ENCODE results near the gene ZDHHC5.
"Not testable (repeated sequence)": the region's sequence is repeated elsewhere in the genome, so short reads cannot be mapped to it uniquely, and the experiment has no call there.

Gene ZDHHC5

GRCh38 chr11:57647960-57648800, 19.7 kb upstream of the ZDHHC5 start:
- Mint-ChIP-seq H3K27me3 (peaks cover 66% of the 10 kb centered on the region), H3K4me1 (peaks cover 63% of the 10 kb centered on the region), H3K36me3 (no peaks in the 10 kb centered on the region), H3K27ac (no peak overlapping the region), H3K9me3 (no peaks in the 10 kb centered on the region), H3K4me3 (peak overlapping the region; percentile 69)
- peak; percentile 24 for DNase-seq
- CTCF ChIA-PET: interaction anchor here (0.7 to 2.5 kb wide), 7 partner anchors 9 to 191 kb away, joined by 3 to 8 read pairs (median 5); no protein-coding TSS in a partner anchor

- DNase-seq: peak; percentile 22
- Mint-ChIP-seq H3K27ac (no peak overlapping the region), H3K4me1 (peaks cover 65% of the 10 kb centered on the region), H3K9me3 (no peaks in the 10 kb centered on the region), H3K27me3 (peaks cover 61% of the 10 kb centered on the region), H3K36me3 (no peaks in the 10 kb centered on the region), H3K4me3 (peak overlapping the region; percentile 69)
- CTCF ChIA-PET: interaction anchor here (0.7 to 2.5 kb wide), 8 partner anchors 10 to 192 kb away, joined by 3 to 8 read pairs (median 4); no protein-coding TSS in a partner anchor
Measured at GRCh38 chr11:57648801-57649735, 18.8 kb upstream of the ZDHHC5 start.

DNA sequence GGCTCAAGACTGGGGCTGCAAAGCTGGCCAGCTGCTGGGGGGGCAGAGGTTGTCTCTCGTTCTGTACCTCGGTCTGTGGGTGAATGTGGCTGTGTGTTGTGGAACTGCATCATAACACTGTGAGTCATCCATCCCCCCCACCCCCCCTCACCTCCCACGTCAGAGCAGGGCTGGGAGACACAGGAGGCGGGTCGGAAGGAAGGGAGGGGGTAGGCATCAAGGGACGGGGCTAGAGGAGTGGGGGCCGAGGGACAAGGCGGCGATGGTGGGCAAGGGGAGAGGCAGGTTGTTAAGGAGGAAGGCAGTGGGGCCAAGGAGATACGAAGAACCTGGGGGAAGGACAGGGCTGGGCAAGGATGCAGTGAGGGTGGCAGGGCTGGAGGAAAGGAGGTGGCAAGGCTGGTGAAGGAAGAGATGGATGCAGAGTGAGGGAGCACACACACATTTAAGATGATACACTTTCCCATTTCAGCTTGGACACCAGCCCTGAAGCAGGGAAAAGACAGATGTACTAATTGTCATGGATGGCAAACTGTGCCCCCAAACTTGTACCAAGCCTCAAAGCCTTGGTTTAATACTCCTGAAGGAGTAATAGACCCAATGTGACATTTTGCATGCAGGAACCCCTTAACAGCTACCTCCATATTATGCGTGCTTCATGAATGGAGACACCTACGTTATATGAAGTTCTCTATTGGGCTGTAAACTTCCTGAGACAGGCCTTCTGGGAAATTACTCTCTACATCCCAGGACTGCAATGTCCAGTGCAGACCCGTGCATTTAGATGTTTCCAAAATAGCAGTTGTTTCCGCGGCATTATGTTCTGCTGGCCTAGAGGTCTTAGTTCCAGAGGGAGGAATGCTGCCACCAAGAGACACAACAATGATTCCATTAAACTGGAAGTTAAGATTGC, 17.8 kb upstream of the ZDHHC5 start, which contains the start of gene YPEL4:
Gene YPEL4, minus strand, starts transcription at position 87 of the 913 bp plus-strand sequence. CDS start 2,805 bp downstream, outside the sequence.
- Mint-ChIP-seq H3K9me3 (no peaks in the 10 kb centered on the region), H3K4me1 (peaks cover 68% of the 10 kb centered on the region), H3K4me3 (peak within 1 kb of the TSS; percentile 69), H3K36me3 (no peaks in the 10 kb centered on the region), H3K27ac (peak within 1 kb of the TSS; percentile 47), H3K27me3 (peaks cover 55% of the 10 kb centered on the region)
- peak; percentile 77 for DNase-seq
- CTCF ChIA-PET: interaction anchor here (1.4 kb wide), 1 partner anchor 193 kb away, joined by 4 read pairs; no protein-coding TSS in a partner anchor

DNA sequence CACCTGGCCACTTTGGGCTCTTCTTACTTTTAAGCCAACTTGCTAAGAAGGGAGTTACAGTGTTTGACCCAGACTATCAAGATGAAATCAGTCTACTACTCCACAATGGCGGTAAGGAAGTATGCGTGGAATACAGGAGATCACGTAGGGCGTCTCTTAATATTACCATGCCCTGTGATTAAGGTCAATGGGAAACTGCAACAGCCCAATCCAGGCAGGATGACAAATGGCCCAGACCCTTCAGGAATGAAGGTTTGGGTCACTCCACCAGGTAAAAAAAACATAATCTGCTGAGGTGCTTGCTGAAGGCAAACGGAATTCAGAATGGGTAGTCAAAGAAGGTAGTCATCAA, 17.2 kb upstream of the ZDHHC5 start:
- CTCF ChIA-PET: no interaction called here
- Mint-ChIP-seq H3K27ac (peak overlapping the region; percentile 17), H3K4me1 (peaks cover 67% of the 10 kb centered on the region), H3K4me3 (no peak overlapping the region), H3K9me3 (no peaks in the 10 kb centered on the region), H3K27me3 (peaks cover 48% of the 10 kb centered on the region), H3K36me3 (no peaks in the 10 kb centered on the region)
- DNase-seq: no peak

DNA sequence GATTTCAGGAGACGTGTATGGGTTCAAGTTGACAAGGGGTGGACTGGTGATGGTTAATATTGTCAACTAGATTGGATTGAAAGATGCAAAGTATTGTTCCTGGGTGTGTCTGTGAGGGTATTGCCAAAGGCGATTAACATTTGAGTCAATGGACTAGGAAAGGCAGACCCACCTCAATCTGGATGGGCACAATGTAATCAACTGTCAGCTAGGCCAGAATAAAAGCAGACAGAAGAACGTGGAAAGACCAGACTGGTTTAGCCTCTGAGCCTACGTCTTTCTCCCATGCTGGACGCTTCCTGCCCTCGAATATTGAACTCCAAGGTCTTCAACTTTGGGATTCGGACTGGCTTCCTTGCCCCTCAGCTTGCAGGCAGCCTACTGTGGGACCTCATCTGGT, 16.5 kb upstream of the ZDHHC5 start:
- H3K36me3 Mint-ChIP-seq: no peaks in the 10 kb centered on the region
- CTCF ChIA-PET: interaction anchor here (1.5 to 1.7 kb wide), 2 partner anchors 10 to 149 kb away, joined by 3 to 6 read pairs; no protein-coding TSS in a partner anchor
- no peaks in the 10 kb centered on the region for H3K9me3 Mint-ChIP-seq
- H3K27ac Mint-ChIP-seq: no peak overlapping the region
- no peak overlapping the region for H3K4me3 Mint-ChIP-seq
- DNase-seq: no peak
- H3K4me1 Mint-ChIP-seq: peaks cover 65% of the 10 kb centered on the region
- H3K27me3 Mint-ChIP-seq: peaks cover 41% of the 10 kb centered on the region

DNA sequence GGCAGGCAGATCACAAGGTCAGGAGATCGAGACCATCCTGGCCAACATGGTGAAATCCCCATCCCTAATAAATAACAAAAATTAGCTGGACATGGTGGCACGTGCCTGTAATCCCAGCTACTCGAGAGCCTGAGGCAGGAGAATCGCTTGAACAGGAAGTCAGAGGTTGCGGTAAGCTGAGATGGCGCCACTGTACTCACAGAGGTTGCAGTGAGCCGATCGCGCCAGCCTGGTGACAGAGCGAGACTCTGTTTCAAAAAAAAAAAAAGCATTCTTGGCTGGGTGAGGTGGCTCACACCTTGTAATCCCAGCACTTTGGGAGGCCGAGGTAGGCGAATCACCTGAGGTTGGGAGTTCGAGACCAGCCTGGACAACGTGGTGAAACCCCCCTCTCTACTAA, 15.7 kb upstream of the ZDHHC5 start:
- peaks cover 65% of the 10 kb centered on the region for H3K4me1 Mint-ChIP-seq
- not testable (repeated sequence) for H3K9me3 Mint-ChIP-seq, H3K36me3 Mint-ChIP-seq
- H3K27me3 Mint-ChIP-seq: peaks cover 33% of the 10 kb centered on the region
- peak overlapping the region; percentile 35 for H3K4me3 Mint-ChIP-seq
- peak; percentile 54 for DNase-seq
- CTCF ChIA-PET: interaction anchor here (0.8 to 1.7 kb wide), 3 partner anchors 11 to 148 kb away, joined by 3 to 6 read pairs (median 3); no protein-coding TSS in a partner anchor
- peak overlapping the region; percentile 82 for H3K27ac Mint-ChIP-seq

- Mint-ChIP-seq H3K4me3 (peak overlapping the region; percentile 35), H3K9me3 (no peaks in the 10 kb centered on the region), H3K36me3 (peaks cover 2% of the 10 kb centered on the region), H3K27me3 (peaks cover 29% of the 10 kb centered on the region), H3K4me1 (peaks cover 67% of the 10 kb centered on the region), H3K27ac (peak overlapping the region; percentile 82)
- CTCF ChIA-PET: interaction anchor here (0.8 to 1.7 kb wide), 3 partner anchors 12 to 148 kb away, joined by 3 to 6 read pairs (median 3); no protein-coding TSS in a partner anchor
- no peak for DNase-seq
Measured at GRCh38 chr11:57652662-57653061, 15.3 kb upstream of the ZDHHC5 start.

- H3K27ac Mint-ChIP-seq: peak overlapping the region; percentile 82
- no peak overlapping the region for H3K4me3 Mint-ChIP-seq
- CTCF ChIA-PET: interaction anchor here (1.4 to 1.7 kb wide), 2 partner anchors 8 to 12 kb away, joined by 3 to 6 read pairs; no protein-coding TSS in a partner anchor
- DNase-seq: no peak
- peaks cover 66% of the 10 kb centered on the region for H3K4me1 Mint-ChIP-seq
- H3K36me3 Mint-ChIP-seq: peaks cover 5% of the 10 kb centered on the region
- no peaks in the 10 kb centered on the region for H3K9me3 Mint-ChIP-seq
- H3K27me3 Mint-ChIP-seq: peaks cover 24% of the 10 kb centered on the region
Measured at GRCh38 chr11:57653163-57653562, 14.8 kb upstream of the ZDHHC5 start.

DNA sequence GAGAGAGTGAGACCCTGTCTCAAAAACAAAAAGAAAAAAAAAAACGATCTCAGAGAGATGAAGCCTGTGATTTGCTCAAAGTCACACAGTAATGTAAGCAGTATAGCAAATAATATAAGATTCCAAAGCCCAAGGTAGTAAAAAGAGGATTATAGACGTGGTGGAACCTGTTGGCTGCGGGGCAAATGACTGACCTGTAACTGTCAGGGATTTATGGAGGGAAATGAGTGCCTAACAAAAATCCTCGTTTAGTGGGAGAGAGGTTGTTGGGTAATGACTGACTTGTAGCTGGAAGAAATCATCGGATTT, 11.1 kb upstream of the ZDHHC5 start:
- H3K4me1 Mint-ChIP-seq: peaks cover 53% of the 10 kb centered on the region
- peak overlapping the region; percentile 93 for H3K4me3 Mint-ChIP-seq
- peak overlapping the region; percentile 89 for H3K27ac Mint-ChIP-seq
- DNase-seq: no peak
- no peaks in the 10 kb centered on the region for H3K27me3 Mint-ChIP-seq
- H3K36me3 Mint-ChIP-seq: peaks cover 27% of the 10 kb centered on the region
- CTCF ChIA-PET: interaction anchor here (0.6 to 2.3 kb wide), 4 partner anchors 12 to 130 kb away, joined by 3 to 6 read pairs (median 4); partner anchors contain the start of gene UBE2L6
- no peaks in the 10 kb centered on the region for H3K9me3 Mint-ChIP-seq

DNA sequence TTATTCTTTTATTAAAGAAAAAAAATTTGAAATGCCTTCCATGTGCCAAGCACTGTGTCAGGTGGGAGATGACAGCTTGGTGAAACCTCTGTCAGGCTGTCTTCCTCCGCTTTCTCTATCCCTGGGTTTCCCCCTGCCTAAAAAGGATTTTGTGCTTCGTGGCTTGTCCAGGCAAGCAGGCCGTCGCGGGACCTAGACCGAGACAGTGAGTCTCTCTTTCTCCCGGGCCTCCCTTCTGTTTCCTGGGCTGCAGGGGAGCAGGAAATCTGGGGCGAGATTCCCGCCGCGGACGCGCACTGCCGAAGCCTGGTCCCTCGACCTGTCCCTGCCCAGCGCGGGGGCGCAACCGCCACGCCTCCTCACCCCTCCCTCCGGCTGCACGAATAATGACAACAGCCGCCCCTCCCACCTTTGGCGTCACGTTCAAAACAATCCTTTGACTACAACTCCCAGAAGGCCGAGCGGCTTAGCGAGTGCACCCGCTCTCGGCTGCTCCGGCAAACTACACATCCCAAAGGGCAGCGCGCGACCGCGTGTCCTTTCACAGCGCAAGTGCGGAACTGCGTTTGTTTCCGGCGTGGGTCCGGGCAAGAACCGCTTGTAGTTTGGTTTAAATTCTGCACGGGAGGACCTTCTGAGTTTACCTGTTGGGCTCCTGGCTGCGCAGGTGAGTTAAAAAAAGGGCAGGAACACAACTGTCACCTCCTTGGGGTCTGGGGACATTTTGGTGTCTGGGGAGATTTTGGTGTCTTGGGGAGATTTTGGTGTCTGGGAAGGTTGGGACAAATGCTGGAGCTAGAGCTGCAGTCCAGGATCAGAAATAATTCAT, 10.5 kb upstream of the ZDHHC5 start, which contains the start of gene CLP1:
Gene CLP1, plus strand, starts transcription at position 569 of the 829 bp plus-strand sequence. CDS start 1,715 bp downstream, outside the sequence.
- Mint-ChIP-seq H3K27me3 (no peaks in the 10 kb centered on the region), H3K9me3 (no peaks in the 10 kb centered on the region), H3K4me1 (peaks cover 49% of the 10 kb centered on the region), H3K36me3 (peaks cover 31% of the 10 kb centered on the region), H3K27ac (peak within 1 kb of the TSS; percentile 89), H3K4me3 (peak within 1 kb of the TSS; percentile 93)
- CTCF ChIA-PET: interaction anchor here (0.6 to 2.3 kb wide), 5 partner anchors 13 to 143 kb away, joined by 3 to 6 read pairs (median 3); partner anchors contain the start of gene UBE2L6
- DNase-seq: peak; percentile 100

- H3K4me1 Mint-ChIP-seq: peaks cover 48% of the 10 kb centered on the region
- peak overlapping the region; percentile 93 for H3K4me3 Mint-ChIP-seq
- CTCF ChIA-PET: interaction anchor here (1.2 to 2.3 kb wide), 3 partner anchors 14 to 142 kb away, joined by 3 to 6 read pairs (median 3); partner anchors contain the start of gene UBE2L6
- no peaks in the 10 kb centered on the region for H3K9me3 Mint-ChIP-seq
- H3K27ac Mint-ChIP-seq: peak overlapping the region; percentile 89
- no peaks in the 10 kb centered on the region for H3K27me3 Mint-ChIP-seq
- peaks cover 36% of the 10 kb centered on the region for H3K36me3 Mint-ChIP-seq
- no peak for DNase-seq
Measured at GRCh38 chr11:57658023-57658361, 9.9 kb upstream of the ZDHHC5 start.

- no peaks in the 10 kb centered on the region for H3K27me3 Mint-ChIP-seq
- CTCF ChIA-PET: no interaction called here
- peaks cover 44% of the 10 kb centered on the region for H3K4me1 Mint-ChIP-seq
- DNase-seq: no peak
- no peak overlapping the region for H3K27ac Mint-ChIP-seq
- peaks cover 36% of the 10 kb centered on the region for H3K36me3 Mint-ChIP-seq
- H3K9me3 Mint-ChIP-seq: no peaks in the 10 kb centered on the region
- H3K4me3 Mint-ChIP-seq: no peak overlapping the region
Measured at GRCh38 chr11:57659669-57660068, 8.2 kb upstream of the ZDHHC5 start.

Data from activated naive CD4-positive, alpha-beta T cell treated with anti-CD3 and anti-CD28 coated beads, Interleukin-2, amount 10 ng/mL, durations not matched to agents 7 days and 5 days (primary cell).